ENCODE measurements around the gene FAM53A.
"Not testable (repeated sequence)": the region's sequence is repeated elsewhere in the genome, so short reads cannot be mapped to it uniquely, and the experiment has no call there.

FAM53A gene

DNA sequence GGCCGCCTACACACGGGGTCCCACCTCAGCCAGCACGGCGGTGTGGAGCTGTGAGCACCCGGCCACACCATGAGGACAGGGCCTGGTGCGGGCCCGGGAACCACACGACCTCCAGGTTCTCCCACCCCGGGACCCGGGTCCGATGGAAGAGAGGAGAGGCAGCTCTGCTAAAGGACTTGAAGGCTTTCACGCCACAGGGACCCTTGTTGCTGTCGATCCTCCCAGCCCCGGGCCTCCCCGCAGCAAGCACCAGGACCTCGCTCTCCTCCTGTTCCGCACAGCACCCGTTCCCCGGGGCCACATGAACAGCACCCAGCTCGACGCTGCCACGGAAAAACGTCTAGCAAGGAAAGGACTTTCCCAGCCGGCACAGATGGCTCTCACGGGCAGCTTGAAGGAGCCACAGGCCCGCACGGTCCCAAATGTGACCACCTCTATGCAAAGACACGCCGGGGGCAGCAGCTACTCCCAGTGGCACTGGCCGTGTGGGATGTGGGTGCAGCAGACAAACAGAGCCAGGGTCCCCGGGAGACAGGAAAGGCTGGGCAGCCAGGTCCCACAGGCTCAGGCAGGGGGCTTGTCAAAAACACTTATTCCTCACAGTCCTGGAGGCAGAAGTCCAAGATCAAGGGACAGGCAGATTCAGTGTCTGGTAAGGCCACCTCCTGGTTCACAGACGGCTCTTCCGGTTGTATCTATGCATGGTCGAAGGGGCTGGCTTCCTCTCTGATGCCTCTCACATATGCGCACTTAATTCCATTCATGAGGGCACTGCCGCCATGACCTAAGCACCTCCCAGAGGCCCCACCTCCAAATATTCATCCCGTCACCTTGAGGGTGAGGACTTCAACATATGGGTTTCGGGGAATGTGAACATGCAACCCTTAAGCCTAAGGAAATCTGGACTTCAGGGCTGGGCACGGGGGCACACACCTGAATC, 24.7 kb downstream of the FAM53A start:
- no peak for DNase-seq (ENCODE audit: low read depth)

- no peak for DNase-seq (ENCODE audit: low read depth)
Measured at GRCh38 chr4:1658581-1658980, 25.5 kb downstream of the FAM53A start.

DNA sequence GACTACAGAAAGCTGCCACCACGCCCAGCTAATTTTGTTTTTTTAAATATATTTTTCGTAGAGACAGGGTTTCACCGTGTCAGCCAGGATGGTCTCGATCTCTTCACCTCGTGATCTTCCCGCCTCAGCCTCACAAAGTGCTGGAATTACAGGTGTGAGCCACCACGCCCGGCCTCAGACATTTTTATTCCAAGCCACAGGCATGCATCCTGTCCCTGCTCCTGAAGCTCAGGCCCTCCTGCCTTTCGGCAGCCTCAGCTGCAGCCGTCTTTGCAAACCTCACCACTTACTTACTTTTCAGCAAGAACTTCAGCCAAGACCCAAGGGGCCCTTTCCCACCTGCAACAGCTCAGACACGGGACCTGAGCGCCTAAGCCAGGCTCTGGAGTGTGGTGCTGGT, 26.0 kb downstream of the FAM53A start:
- DNase-seq (ENCODE audit: low read depth), result no peak

GRCh38 chr4:1656986-1657385, 27.1 kb downstream of the FAM53A start:
- DNase-seq (ENCODE audit: low read depth), result no peak

DNA sequence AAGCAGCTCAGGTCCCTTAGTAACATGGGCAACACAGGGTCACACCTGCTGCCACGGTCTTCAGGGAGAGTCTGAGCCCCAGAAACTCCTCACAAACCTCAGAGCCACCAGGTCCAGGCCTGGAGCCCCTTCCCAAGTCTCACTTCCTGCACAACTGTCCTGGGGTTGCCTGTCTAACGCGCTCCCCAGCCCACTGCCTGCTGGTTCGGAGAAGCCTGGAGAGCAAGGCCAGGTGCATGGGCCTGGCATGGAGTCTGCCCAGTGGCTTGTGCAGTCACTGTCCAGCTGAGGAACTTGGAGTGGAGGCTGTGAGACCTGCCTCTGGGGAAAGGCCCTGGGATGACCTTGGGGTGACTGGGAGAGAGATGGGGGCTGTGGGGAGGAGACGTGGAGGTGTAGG, 28.0 kb downstream of the FAM53A start:
- no peak for DNase-seq (ENCODE audit: low read depth)

- DNase-seq (ENCODE audit: low read depth), result no peak
Measured at GRCh38 chr4:1655676-1656075, 28.4 kb downstream of the FAM53A start.

DNA sequence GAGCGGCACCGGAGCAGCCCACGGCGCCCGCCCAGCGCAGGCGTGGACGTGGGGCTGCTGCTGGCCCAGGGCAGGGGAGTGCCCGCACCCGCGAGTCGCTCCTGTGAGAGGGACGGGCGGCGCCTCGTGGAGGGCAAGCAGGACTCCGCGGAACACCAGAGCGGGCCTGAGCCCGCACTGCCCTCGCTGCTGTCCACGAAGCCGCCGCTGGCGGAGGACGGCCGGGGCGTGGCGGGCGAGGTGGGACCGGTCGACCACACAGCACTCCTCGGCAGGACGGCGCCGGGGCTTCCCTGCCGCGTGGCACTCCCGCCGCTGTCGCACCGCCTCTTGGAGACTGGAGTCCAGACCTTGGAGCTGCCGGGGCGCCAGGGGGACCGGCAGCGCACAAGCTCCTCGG, 29.0 kb downstream of the FAM53A start:
- no peak for DNase-seq (ENCODE audit: low read depth)

DNA sequence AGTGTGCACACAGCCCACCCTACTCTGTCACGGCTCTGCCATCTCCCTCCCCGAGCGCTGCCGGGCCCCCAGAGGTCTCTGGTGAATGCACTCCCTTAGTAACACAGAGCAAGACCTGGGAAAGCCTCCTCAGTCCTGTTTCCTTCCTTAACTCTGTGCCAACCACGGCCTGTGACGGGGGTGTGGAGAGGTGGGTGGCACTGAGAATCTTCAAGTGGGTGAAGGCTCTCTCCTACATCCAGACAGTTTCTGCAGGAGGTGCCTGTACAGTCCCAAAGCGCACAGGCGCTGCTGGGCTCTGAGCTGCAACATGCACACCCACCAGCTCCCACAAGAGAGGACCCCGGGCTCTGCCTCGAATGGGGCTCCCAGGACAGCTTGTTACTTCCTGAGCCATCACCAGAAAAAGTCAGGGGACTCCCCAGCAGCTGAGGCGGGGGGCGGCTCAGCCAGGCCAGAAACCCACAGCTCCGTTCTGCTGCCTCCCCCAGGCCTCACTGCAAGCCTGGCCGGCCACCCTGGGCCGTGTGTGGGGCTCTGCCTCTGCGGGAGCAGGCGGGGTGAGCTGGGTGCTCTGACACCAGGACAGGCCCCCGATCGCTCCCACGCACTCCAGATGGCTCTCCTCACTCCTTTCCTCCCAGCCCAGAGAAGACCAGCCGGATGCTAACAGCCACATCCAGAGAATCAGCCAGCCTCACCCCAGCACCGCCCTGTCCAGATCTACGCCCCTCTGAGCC, 29.7 kb downstream of the FAM53A start:
- DNase-seq (ENCODE audit: low read depth), result no peak

GRCh38 chr4:1653776-1654175, 30.3 kb downstream of the FAM53A start:
- no peak for DNase-seq (ENCODE audit: low read depth)

GRCh38 chr4:1652088-1652487, 32.0 kb downstream of the FAM53A start:
- DNase-seq (ENCODE audit: low read depth), result no peak

DNA sequence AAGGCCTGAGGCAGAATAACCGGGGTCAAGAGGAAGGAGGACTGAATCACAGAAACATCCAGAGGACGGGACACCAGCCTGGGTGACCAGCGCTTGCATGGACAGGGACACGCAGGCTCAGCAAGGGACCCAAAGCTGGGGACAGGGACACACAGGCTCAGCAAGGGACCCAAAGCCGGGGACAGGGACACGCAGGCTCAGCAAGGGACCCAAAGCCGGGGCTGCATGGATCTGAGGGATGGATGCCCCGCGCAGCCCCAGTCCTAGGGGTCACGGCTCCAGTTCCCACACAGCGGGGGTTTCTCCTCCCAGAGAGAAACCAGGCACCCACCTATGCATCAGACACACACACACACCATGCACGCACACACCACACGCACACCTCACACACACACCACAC, 32.5 kb downstream of the FAM53A start:
- DNase-seq (ENCODE audit: low read depth), result no peak

- DNase-seq (ENCODE audit: low read depth), result no peak
Measured at GRCh38 chr4:1648962-1649361, 35.2 kb downstream of the FAM53A start.

- DNase-seq (ENCODE audit: low read depth), result no peak
Measured at GRCh38 chr4:1647432-1647831, 36.7 kb downstream of the FAM53A start.

DNA sequence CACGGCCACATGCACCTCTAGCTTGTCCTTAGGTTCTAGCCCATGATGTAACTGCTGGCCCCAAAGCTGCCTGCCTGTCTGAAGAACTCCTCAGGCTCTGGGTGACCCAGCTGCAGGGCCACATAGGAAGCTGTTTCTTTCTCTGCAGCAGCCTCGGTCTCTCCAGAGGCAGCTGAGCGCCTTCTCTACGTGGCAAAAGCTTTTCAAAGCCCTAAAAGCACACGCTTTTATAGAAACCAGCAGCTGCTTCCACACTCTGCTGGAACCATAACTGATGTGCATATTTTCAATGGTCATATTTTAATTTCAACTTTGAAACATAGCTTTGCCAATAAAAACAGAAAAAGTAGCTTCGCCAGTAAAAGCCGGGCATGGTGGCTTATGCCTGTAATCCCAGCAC, 37.4 kb downstream of the FAM53A start:
- DNase-seq (ENCODE audit: low read depth), result no peak

GRCh38 chr4:1644891-1645657, 39.0 kb downstream of the FAM53A start:
- no peak for DNase-seq (ENCODE audit: low read depth)

DNA sequence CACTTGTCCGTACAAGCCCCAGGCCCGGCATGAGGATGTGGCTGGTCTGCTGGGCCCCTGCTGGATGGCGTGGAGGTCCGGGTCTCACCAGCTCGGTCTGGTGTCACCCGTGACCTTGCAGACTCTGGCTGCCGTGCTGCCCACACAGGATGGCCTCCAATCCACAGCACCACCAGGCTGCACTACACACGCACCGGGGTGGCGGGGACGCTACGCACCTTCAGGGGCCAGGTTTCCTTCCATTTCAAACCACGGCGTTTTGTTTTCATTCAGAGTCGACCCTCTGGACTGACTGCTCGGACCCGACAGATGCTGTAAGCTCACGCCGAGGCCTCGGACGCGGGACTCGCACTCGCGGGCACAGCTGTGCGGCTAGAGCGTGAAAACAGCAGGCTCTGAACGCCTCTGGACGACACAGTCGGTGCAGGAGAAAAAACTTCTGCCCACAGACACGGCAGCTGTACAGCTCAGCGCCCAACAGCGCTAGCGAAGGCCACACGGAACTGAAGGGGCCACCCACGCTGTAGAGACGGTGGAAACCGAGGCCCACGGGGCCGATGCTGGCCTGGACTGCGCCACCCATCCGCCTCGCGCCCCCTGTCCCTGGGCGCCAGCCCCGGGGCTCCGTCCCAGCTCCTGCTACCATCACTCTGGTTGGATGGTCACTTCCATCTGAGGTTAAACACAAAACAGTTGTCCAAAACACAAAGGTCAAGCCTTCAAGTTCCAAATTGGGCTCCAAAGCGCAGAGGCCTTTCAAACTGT, 40.0 kb downstream of the FAM53A start:
- no peak for DNase-seq (ENCODE audit: low read depth)

DNA sequence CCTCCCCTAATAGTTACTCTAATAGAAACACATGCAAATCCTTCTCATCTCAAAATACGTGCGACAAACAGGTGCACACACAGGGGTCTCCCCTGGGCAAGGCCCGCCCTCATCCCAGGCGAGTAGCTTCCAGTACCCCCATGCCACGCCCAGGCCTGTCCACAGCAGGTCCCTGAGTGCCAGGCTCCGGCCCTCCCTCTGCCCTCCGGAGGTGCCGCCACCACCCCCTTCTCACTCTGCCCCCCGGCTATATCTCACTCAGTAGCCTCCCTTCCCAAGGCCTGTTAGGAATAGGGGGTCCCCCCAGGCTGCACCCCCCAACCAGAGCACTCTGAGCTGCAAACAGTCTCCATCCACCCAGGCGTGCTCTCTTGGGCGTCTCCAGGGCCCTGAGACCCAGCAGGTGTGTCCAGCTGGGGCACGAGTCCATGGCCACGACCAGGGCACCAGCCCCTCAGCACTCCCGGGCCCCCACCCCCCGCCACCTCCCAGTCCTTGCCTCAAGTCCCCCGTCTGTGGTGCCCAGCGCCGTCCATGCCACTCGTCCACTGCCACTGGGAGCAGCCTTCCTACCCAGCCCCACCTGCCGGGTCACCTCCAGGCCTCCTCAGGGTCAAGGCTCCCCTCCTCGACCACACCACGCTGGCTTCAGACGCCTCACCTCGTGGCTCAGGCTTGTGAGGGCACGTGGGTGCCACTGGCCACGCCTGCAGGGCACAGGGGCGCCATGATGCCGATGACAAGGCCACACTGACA, 41.7 kb downstream of the FAM53A start:
- no peak for DNase-seq (ENCODE audit: low read depth)

DNA sequence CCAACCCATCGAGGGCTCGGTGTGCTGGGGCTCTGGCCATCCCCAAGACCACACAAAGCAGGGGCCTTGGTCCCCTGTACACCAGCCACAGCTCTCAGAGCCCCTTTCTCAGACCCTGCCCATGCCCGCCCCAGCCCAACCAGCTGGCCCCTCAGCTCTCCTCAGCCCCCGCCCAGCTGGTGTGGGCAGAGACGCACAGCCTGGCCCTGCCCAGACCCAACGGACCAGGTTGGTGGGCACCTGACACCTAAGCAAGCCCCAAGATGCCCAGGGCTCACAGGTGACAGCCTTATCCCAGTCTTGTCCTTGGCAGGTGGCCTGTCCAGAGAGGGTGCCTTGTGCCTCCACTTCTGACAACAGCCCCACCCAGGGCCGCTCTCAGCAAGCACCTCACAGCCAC, 42.4 kb downstream of the FAM53A start:
- DNase-seq (ENCODE audit: low read depth), result no peak

GRCh38 chr4:1640716-1641503, 43.2 kb downstream of the FAM53A start:
- DNase-seq (ENCODE audit: low read depth), result not testable (repeated sequence)

DNA sequence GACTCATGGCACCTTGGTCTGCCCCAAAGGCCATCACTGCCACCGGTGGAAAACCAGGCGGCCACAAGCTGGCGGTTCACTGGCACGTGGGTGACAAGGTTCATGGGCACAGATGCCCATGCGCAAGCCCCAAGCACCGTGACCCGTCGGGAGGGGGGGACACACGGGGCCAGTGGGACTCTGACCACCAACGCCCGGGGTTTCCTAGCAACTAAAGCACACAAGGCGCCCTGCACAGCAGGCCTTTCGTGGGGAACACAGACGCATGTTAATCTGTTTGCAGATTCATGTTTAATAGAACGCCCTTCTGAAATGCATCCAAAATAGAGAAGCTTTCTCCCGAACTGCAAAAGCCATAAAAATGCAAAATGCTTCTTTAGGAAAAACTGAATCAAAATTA, 43.9 kb downstream of the FAM53A start:
- no peak for DNase-seq (ENCODE audit: low read depth)
